Gastrocnemius medialis (tissue), 4 donors: ENCODE measurements around the gene NUBPL.

Source experiments
- POLR2A ChIP-seq, 2 donors: fragments of 450-650 bp; IDR thresholded peaks; one replicate each; pipeline ENCODE4 v1.6.1; 2017; ENCODE audit warnings: antibody characterized with exemption in 2 of 2, mild to moderate bottlenecking in 2 of 2, moderate library complexity in 2 of 2
- TF ChIP-seq, protein P1 (sequence below), 5 experiments: fragments of 450-650 bp in 3 of 5; fragments of 200-600 bp in 2 of 5; sonication (generic) in 2 of 5; IDR thresholded peaks in 4 of 5; conservative IDR thresholded peaks in 1 of 5; 1 replicate in 4 of 5; 2 replicates in 1 of 5; pipeline ENCODE4 v1.5.1; 2016 to 2019; ENCODE audit warnings: antibody characterized with exemption in 5 of 5, mild to moderate bottlenecking in 3 of 5, moderate library complexity in 3 of 5

DNA sequence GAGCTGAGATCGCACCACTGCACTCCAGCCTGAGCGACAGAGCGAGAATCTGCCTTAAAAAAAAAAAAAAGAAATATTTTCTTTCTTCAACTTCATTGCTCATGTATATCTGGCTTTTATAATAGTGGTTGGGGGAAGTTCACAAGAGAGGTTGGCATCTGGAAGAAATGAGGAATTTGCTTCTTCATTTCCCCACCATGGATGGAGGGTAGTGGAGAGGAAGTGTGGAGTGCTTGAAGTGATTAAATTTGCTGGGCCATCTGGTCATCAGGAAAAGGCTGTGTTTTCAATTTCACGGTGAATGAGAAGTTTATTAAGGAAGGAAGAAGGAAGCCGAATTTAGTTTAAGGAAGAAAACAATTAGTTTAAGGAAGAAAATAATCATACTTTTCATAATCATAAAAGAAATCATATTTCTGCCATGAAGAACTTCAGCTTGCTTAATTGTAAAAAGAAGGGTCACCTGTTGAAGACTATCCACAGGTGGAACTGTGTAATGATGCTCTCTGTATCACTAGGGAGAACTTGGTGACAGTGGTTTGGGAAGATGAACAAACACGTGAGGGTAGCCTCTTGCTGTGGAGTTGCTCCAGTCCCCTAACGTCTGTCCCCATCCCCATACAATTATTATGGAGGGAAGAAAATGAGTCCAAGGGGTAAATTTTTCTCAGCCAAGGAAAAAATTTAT, 318.6 kb downstream of the NUBPL start:
- TF ChIP-seq, protein P1, sequence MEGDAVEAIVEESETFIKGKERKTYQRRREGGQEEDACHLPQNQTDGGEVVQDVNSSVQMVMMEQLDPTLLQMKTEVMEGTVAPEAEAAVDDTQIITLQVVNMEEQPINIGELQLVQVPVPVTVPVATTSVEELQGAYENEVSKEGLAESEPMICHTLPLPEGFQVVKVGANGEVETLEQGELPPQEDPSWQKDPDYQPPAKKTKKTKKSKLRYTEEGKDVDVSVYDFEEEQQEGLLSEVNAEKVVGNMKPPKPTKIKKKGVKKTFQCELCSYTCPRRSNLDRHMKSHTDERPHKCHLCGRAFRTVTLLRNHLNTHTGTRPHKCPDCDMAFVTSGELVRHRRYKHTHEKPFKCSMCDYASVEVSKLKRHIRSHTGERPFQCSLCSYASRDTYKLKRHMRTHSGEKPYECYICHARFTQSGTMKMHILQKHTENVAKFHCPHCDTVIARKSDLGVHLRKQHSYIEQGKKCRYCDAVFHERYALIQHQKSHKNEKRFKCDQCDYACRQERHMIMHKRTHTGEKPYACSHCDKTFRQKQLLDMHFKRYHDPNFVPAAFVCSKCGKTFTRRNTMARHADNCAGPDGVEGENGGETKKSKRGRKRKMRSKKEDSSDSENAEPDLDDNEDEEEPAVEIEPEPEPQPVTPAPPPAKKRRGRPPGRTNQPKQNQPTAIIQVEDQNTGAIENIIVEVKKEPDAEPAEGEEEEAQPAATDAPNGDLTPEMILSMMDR (IDR thresholded peaks at IDR 0.05 in 4 of 5, conservative IDR thresholded peaks at IDR 0.05 in 1 of 5): no peak
- TF ChIP-seq POLR2A (IDR thresholded peaks at IDR 0.05): no peak
